Kidney (tissue), 14 donors: Measurements from ENCODE around the gene TPPP. TPM values are rescaled to one million over a fixed set of nuclear protein-coding genes. Genes with fewer than 3 reads are reported as not detected.

Experiments used
- DNase-seq, 5 donors: peaks; one replicate each; pipeline ENCODE4 v3.0.0-alpha.2; 2013 to 2020
- FAIRE-seq: peaks from 2 replicates; lab custom pipeline; 2012; peaks lifted over from hg19 to GRCh38; lab: Jason Lieb, UNC
- H3K27ac ChIP-seq, 2 donors: one replicate each; pipeline ENCODE4 v1.7.0; 2013; ENCODE audit warnings: low read depth in 2 of 2, low read length in 2 of 2, inconsistent platforms in 1 of 2
- H3K27me3 ChIP-seq: one replicate; pipeline ENCODE4 v1.7.1; 2013; ENCODE audit warnings: low read length, inconsistent platforms; ENCODE audit not compliant: control insufficient read depth, insufficient read depth
- H3K36me3 ChIP-seq, 3 donors: one replicate each; pipeline versions ENCODE4 v1.7.0 to v1.7.1; 2013; ENCODE audit warnings: low read length in 3 of 3, control low read depth in 1 of 3, inconsistent platforms in 1 of 3; ENCODE audit not compliant: insufficient read depth in 3 of 3, control insufficient read depth in 2 of 3
- H3K4me1 ChIP-seq, 3 donors: one replicate each; pipeline versions ENCODE4 v1.7.0 to v1.7.1; 2013; ENCODE audit warnings: low read length in 3 of 3, inconsistent platforms in 1 of 3, low read depth in 1 of 3; ENCODE audit not compliant: control insufficient read depth in 2 of 3, insufficient read depth in 2 of 3
- H3K4me3 ChIP-seq, 3 donors: one replicate each; pipeline versions ENCODE4 v1.7.0 to v1.8.1; 2013; ENCODE audit warnings: low read length in 3 of 3, control low read depth in 1 of 3, inconsistent platforms in 1 of 3
- H3K9ac ChIP-seq, 3 donors: one replicate each; pipeline versions ENCODE4 v1.7.0 to v1.7.1; 2013; ENCODE audit warnings: low read length in 3 of 3, control low read depth in 1 of 3, inconsistent platforms in 1 of 3
- H3K9me3 ChIP-seq, 3 donors: one replicate each; pipeline versions ENCODE4 v1.7.0 to v1.7.1; 2013; ENCODE audit warnings: low read length in 3 of 3, control low read depth in 1 of 3, inconsistent platforms in 1 of 3; ENCODE audit not compliant: control insufficient read depth in 2 of 3, insufficient read depth in 1 of 3
- intact Hi-C: fragments of 100-400 bp; cut with DNase I; formaldehyde crosslinking; loops from one replicate; pipeline ENCODE4 v1.11.1; 2022
- polyA plus RNA-seq: library from polyadenylated mRNA; stranded (reverse); fragments of 350-450 nt; fragmentation: Illumina TruSeq; extraction: RNeasy Lipid Tissue Mini Kit (QIAGEN cat#74804); gene quantifications from one replicate; pipeline ENCODE4 v1.2.3, GENCODE V29; 2014; ENCODE audit warnings: low read depth, low replicate concordance; ENCODE audit not compliant: insufficient read depth
- total RNA-seq: library from RNA; stranded (reverse); fragmentation: NEBNext Ultra II Directional; extraction: Animal tissue kit (Norgen Biotek cat#: 25700); gene quantifications from one replicate; pipeline ENCODE4 v1.2.1, GENCODE V29; 2021
- TF ChIP-seq, protein P1 (sequence below): IDR thresholded peaks from 3 replicates; pipeline ENCODE4 v1.5.1; 2012; ENCODE audit warnings: mild to moderate bottlenecking, moderate library complexity, borderline replicate concordance; ENCODE audit not compliant: insufficient read depth; ENCODE audit errors: extremely low read depth
- donor health status: control.
- donor health status: control.
- donor health status: control.
- donor health status: control.
- donor health status: control.
- donor health status: DM: yes; HTN: yes; CAD: no.
- donor health status: Normal renal cell carcinoma (clear cell type).

TPPP gene
- total and polyA plus RNA-seq, 2 donors from 2014 or later = 5.8 to 6.9 TPM

DNA sequence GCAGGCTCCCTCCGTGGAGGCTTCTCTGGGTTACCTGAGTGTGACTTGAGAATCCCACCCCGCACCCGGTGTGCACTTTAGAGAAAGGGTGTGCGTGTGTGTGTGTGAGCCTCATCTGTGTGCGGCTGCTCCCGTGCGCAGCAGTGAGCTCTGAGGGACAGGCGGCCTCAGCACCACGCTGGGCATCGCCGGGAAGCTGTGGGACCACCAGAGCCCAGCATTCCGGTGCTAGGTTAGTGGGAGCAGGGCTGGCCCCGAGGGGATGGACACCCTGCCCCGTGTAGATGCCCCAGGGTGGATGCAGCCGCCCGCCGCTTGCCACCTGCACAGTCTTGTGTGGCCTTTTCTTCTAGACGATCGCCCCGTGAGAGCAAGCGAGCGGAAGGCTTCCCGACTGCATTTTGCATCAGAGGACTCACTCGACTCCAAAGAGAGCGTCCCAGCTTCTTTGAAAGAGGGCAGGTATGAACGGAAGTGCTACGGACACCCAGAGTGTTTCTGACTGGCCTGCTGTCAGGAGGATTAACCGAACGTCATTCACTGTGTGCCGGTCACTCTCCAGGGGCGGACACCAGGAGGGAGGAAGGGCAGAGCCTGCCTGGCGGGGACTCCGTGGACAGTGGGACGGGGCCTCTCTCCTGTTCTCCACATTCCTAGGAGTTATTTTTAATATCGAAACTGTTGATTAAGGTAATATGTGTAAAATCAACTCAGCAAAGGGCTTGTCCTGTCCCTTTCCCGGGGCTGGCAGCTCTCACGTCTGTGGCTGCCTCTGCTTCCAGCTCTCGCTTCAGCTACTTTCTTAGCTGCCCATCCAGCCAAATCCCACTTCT lies 68.8 kb downstream of the TPPP start:
- TF ChIP-seq, protein P1, sequence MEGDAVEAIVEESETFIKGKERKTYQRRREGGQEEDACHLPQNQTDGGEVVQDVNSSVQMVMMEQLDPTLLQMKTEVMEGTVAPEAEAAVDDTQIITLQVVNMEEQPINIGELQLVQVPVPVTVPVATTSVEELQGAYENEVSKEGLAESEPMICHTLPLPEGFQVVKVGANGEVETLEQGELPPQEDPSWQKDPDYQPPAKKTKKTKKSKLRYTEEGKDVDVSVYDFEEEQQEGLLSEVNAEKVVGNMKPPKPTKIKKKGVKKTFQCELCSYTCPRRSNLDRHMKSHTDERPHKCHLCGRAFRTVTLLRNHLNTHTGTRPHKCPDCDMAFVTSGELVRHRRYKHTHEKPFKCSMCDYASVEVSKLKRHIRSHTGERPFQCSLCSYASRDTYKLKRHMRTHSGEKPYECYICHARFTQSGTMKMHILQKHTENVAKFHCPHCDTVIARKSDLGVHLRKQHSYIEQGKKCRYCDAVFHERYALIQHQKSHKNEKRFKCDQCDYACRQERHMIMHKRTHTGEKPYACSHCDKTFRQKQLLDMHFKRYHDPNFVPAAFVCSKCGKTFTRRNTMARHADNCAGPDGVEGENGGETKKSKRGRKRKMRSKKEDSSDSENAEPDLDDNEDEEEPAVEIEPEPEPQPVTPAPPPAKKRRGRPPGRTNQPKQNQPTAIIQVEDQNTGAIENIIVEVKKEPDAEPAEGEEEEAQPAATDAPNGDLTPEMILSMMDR = no peak
- intact Hi-C loops = no loop called here
- Histone ChIP-seq H3K9me3 (no peaks in the 10 kb centered on the region), H3K4me1 (no peaks in the 10 kb centered on the region), H3K4me3 (no peak overlapping the region), H3K27me3 (no peaks in the 10 kb centered on the region), H3K9ac (no peak overlapping the region), H3K36me3 (peaks cover 0 to 9% (median 9%) of the 10 kb centered on the region in 3 donors), H3K27ac (no peak overlapping the region)
- peak in 1 of 5 donors; percentile 71 for DNase-seq
- FAIRE-seq = no peak

GRCh38 chr5:623531-623930 lies 69.6 kb downstream of the TPPP start:
- Histone ChIP-seq H3K27ac (no peak overlapping the region), H3K4me3 (no peak overlapping the region), H3K9me3 (no peaks in the 10 kb centered on the region), H3K9ac (no peak overlapping the region), H3K36me3 (peaks cover 0 to 9% (median 9%) of the 10 kb centered on the region in 3 donors), H3K4me1 (no peaks in the 10 kb centered on the region), H3K27me3 (no peaks in the 10 kb centered on the region)
- FAIRE-seq = no peak
- TF ChIP-seq, protein P1 = no peak
- DNase-seq = peak in 1 of 5 donors; percentile 44
- intact Hi-C loops = no loop called here

GRCh38 chr5:622946-623522 lies 70.1 kb downstream of the TPPP start:
- FAIRE-seq = no peak

More at GRCh38 chr5:622946-623522, 70.1 kb downstream of the TPPP start:
- Histone ChIP-seq H3K4me3 (no peak overlapping the region), H3K27ac (no peak overlapping the region), H3K4me1 (no peaks in the 10 kb centered on the region), H3K9ac (no peak overlapping the region), H3K36me3 (peaks cover 0 to 9% (median 9%) of the 10 kb centered on the region in 3 donors), H3K9me3 (no peaks in the 10 kb centered on the region), H3K27me3 (no peaks in the 10 kb centered on the region)
- TF ChIP-seq, protein P1 = no peak
- DNase-seq = peak in 1 of 5 donors; percentile 56
- intact Hi-C loops = no loop called here
